ENCODE data around the gene TEX9. TPM values are rescaled to one million over a fixed set of nuclear protein-coding genes. Genes with fewer than 3 reads are reported as not detected.

The TEX9 gene
- total RNA-seq, 4 donors from 2014 or later = 4.2 to 9.2 (median 5.2) TPM

- 10% methylated on average over 1 of the region's 1 CpG for WGBS, 2 donors (ENCODE audit: low coverage in 1 of 2)
- no peak for ATAC-seq
Measured at GRCh38 chr15:56342653-56343052, 22.6 kb upstream of the TEX9 start.

DNA sequence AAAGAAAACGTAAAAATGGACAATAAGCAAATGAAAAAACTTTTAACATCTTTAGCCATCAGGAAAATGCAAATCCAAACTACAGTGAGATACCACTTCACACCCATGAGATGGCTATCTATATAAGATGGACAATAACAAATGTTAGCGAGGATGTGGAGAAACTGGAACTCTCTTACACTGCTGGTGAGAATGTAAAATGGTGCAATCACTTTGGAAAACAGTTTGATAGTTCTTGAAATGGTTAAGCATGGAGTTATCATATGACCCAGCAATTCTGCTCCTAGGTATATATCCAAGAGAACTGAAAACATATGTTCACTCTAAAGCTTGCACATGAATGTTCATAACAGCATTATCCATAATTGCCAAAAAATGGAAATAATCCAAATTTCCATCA lies 21.3 kb upstream of the TEX9 start:
- Histone ChIP-seq H3K9me3 (no peaks in the 10 kb centered on the region), H3K27me3 (no peaks in the 10 kb centered on the region), H3K4me3 (no peak overlapping the region), H3K36me3 (no peaks in the 10 kb centered on the region), H3K27ac (no peak overlapping the region), H3K4me1 (no peaks in the 10 kb centered on the region)
- WGBS, 2 donors (ENCODE audit: low coverage in 1 of 2) = 69 to 93% methylated on average over 2 of the region's 2 CpGs
- TF ChIP-seq CTCF (IDR thresholded peaks at IDR 0.05) (no peak), POLR2A (IDR thresholded peaks at IDR 0.05) (no peak), POLR2AphosphoS5 (IDR thresholded peaks at IDR 0.05) (no peak), EP300 (IDR thresholded peaks at IDR 0.05) (no peak)
- ATAC-seq = no peak

More at GRCh38 chr15:56342653-56343052, 22.6 kb upstream of the TEX9 start:
- H3K27ac ChIP-seq = no peak overlapping the region
- no peaks in the 10 kb centered on the region for H3K36me3 ChIP-seq
- H3K4me1 ChIP-seq = no peaks in the 10 kb centered on the region
- TF ChIP-seq POLR2AphosphoS5 (IDR thresholded peaks at IDR 0.05) = no peak
- TF ChIP-seq CTCF (IDR thresholded peaks at IDR 0.05) = no peak
- no peak for TF ChIP-seq EP300 (IDR thresholded peaks at IDR 0.05)
- no peak for TF ChIP-seq POLR2A (IDR thresholded peaks at IDR 0.05)
- no peak overlapping the region for H3K4me3 ChIP-seq
- H3K9me3 ChIP-seq = no peaks in the 10 kb centered on the region
- no peaks in the 10 kb centered on the region for H3K27me3 ChIP-seq

DNA sequence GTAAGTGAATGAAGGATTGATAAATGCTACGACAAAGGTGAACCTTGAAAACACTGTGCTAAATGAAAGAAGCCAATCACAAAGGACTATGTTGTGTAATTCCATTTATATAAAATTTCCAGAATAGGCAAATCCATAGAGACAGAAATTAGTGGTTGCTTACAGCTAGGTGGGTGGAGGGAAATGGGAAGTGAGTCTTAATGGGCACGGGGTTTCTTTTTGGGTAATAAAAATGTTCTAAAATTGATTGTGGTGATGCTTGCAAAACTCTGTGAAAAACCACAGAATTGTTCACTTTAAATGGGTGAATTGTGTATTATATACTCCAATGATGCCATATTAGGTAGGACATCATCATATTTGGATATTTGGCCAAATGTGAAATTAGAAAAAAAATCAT lies 20.9 kb upstream of the TEX9 start:
- no peak overlapping the region for H3K27ac ChIP-seq
- H3K4me3 ChIP-seq = no peak overlapping the region
- TF ChIP-seq CTCF (IDR thresholded peaks at IDR 0.05) (no peak), POLR2AphosphoS5 (IDR thresholded peaks at IDR 0.05) (no peak), EP300 (IDR thresholded peaks at IDR 0.05) (no peak), POLR2A (IDR thresholded peaks at IDR 0.05) (no peak)
- no peaks in the 10 kb centered on the region for H3K4me1 ChIP-seq
- no peaks in the 10 kb centered on the region for H3K27me3 ChIP-seq
- no peak for ATAC-seq
- H3K36me3 ChIP-seq = no peaks in the 10 kb centered on the region
- no peaks in the 10 kb centered on the region for H3K9me3 ChIP-seq
- WGBS, 2 donors (ENCODE audit: low coverage in 1 of 2) = 82 to 100% methylated on average over 2 of the region's 2 CpGs

DNA sequence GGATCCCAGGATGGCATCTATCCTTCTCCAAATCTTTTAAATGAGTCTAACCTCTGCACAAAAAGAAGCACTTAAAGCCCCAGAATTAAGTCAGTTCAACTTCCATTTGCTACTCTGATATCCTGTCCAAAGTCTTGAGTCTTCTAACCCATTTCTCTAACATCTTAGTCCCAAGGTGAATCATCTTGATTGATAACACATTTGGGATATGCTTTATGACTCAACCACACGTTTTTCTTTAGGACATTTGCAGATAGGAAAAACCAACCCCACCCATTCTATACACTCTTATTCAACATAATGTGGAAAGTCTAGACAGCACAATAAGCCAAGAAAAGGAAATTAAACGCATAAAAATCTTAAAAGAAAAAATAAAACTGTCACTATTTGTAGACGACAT lies 18.8 kb upstream of the TEX9 start:
- no peaks in the 10 kb centered on the region for H3K4me1 ChIP-seq
- H3K9me3 ChIP-seq = no peaks in the 10 kb centered on the region
- no peak overlapping the region for H3K4me3 ChIP-seq
- no peaks in the 10 kb centered on the region for H3K27me3 ChIP-seq
- H3K27ac ChIP-seq = no peak overlapping the region
- no peak for TF ChIP-seq CTCF (IDR thresholded peaks at IDR 0.05)
- no peak for TF ChIP-seq POLR2A (IDR thresholded peaks at IDR 0.05)
- no peak for TF ChIP-seq EP300 (IDR thresholded peaks at IDR 0.05)
- no peak for TF ChIP-seq POLR2AphosphoS5 (IDR thresholded peaks at IDR 0.05)
- 64 to 66% methylated on average over 3 of the region's 3 CpGs for WGBS, 2 donors (ENCODE audit: low coverage in 1 of 2)
- no peak for ATAC-seq
- H3K36me3 ChIP-seq = no peaks in the 10 kb centered on the region

DNA sequence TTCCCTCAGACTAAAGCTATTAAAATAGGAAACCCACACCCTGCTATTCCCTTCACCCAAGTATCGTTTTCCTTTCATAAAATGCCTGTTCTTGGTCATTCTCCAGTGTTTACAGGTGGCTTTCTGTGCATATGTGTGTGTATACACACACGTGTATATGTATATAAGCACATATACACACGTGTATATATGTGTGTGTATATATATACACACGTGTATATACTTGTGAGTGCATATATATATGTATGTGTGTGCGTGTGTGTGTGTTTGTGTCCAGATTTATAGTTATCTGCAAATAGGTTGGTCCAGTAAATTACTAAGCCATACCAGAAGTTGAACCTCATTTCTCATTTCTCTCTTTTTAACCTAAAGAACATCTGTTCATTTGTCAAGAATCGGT lies 15.7 kb upstream of the TEX9 start:
- TF ChIP-seq CTCF (IDR thresholded peaks at IDR 0.05) = no peak
- no peak for TF ChIP-seq POLR2A (IDR thresholded peaks at IDR 0.05)
- TF ChIP-seq POLR2AphosphoS5 (IDR thresholded peaks at IDR 0.05) = no peak
- TF ChIP-seq EP300 (IDR thresholded peaks at IDR 0.05) = no peak
- Histone ChIP-seq H3K36me3 (no peaks in the 10 kb centered on the region), H3K27ac (no peak overlapping the region), H3K9me3 (no peaks in the 10 kb centered on the region), H3K27me3 (no peaks in the 10 kb centered on the region), H3K4me1 (no peaks in the 10 kb centered on the region), H3K4me3 (no peak overlapping the region)
- WGBS, 2 donors (ENCODE audit: low coverage in 1 of 2) = 76 to 78% methylated on average over 5 to 6 of the region's 6 CpGs
- no peak for ATAC-seq

All from gastroesophageal sphincter (tissue), 4 donors.